Epithelial cell of esophagus (primary cell): ENCODE measurements around the gene SLC22A9.

Experiments
- DNase-seq: peaks from one replicate; pipeline ENCODE4 v3.0.0; 2010; ENCODE audit warnings: low read depth
- H3K4me3 ChIP-seq: 2 replicates; pipeline ENCODE4 v1.5.1; 2011; ENCODE audit warnings: mild to moderate bottlenecking, low read length, control low read depth
- CTCF ChIP-seq: IDR thresholded peaks from 2 replicates; pipeline ENCODE4 v1.5.1; 2011; ENCODE audit warnings: low read depth, mild to moderate bottlenecking, low read length, control low read depth, inconsistent platforms; ENCODE audit not compliant: insufficient read depth; ENCODE audit errors: missing control alignments

The SLC22A9 gene

GRCh38 chr11:63369971-63370588 lies 495 bp downstream of the SLC22A9 start:
- no peak for DNase-seq
- no peak overlapping the region for H3K4me3 ChIP-seq
- no peak for TF ChIP-seq CTCF

- no peak overlapping the region for H3K4me3 ChIP-seq
- DNase-seq, result no peak
- no peak for TF ChIP-seq CTCF
These were observed 1.8 kb downstream of the SLC22A9 start for GRCh38 chr11:63371396-63371795.

- no peak for TF ChIP-seq CTCF
- DNase-seq, result no peak
- H3K4me3 ChIP-seq, result no peak overlapping the region
These were observed 5.8 kb downstream of the SLC22A9 start for GRCh38 chr11:63375434-63375833.

- TF ChIP-seq CTCF, result no peak
- no peak overlapping the region for H3K4me3 ChIP-seq
- no peak for DNase-seq
These were observed 10.5 kb downstream of the SLC22A9 start for GRCh38 chr11:63380130-63380529.

GRCh38 chr11:63395697-63396096 lies 26.1 kb downstream of the SLC22A9 start:
- no peak for TF ChIP-seq CTCF
- H3K4me3 ChIP-seq, result no peak overlapping the region
- peak; percentile 17 for DNase-seq

GRCh38 chr11:63404161-63404935 lies 34.8 kb downstream of the SLC22A9 start:
- no peak for TF ChIP-seq CTCF
- H3K4me3 ChIP-seq, result no peak overlapping the region
- DNase-seq, result no peak
